EL (cell line): ENCODE results near the gene MRPS25.

Experiments
- DNase-seq: peaks from one replicate; pipeline ENCODE4 v3.0.0-alpha.2; 2016

Gene MRPS25

DNA sequence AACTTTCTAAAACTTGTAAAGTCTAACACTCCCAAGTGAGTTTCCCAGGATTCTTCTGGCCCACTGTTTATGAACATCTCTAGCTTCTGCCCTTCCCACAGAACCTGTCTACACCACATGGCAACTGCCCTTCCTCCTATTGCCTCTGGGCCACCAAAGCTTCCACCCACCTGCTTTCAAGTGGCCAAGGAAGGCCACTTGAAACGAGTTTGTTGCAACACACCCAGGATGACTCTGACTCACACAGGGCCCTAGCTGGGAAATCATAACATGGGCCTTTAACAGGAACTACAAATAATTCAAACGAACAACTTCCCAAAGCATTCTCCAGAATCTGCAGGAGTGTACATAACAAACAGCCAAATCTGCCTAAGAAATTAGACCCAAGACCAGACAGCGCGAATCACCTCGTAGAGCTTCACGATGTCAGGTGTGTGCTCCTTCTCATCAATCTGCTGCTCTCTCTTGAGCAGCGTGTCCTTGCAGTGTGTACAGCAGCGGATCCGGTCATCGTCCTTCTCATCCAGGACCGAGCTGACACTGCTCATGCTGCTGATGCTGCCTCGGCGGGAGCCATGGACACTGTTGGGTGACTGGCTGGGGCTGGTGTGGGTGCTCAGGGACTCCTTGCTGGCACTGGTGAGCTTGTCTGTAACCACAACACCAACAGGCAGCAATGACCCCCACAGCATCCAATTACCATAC, 17.0 kb upstream of the MRPS25 start:
- peak; percentile 16 for DNase-seq

DNA sequence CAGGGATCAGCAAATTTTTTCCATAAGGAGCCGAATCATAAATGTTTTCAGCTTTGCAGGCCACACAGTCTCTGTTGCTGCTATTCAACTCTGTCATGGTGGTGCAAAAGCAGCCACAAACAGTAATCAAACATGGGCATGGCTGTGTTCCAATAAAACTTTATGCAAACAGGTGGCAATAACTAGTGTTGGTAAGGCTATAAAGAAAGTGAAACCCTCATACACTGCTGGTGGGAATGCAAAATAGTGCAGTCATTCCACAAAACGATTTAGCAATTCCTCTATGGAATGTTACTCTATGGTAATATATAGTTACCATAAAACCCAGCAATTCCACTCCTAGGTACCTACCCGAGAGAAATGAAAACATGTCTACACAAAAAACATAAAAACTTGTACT, 14.0 kb upstream of the MRPS25 start:
- no peak for DNase-seq

DNA sequence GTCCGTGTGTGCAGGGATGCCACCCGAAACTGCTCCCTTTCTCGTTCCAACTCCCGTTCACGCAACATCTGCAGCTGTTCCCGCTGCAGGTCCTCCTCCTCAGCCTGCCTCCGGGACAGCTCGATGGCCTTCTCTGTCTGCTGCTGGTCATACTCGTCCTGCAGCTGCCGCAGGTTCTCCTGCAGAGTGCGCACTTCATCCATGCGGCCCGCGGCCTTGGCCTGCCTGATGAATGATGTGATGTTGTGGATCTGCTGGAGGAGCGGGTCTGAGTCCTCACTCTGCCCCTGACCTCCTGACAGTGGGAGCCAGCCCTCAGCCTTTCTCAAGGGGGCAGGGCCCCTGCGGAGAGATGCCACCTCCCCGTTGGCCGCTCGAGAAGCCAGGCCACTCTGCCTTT, 9.4 kb upstream of the MRPS25 start:
- no peak for DNase-seq

DNA sequence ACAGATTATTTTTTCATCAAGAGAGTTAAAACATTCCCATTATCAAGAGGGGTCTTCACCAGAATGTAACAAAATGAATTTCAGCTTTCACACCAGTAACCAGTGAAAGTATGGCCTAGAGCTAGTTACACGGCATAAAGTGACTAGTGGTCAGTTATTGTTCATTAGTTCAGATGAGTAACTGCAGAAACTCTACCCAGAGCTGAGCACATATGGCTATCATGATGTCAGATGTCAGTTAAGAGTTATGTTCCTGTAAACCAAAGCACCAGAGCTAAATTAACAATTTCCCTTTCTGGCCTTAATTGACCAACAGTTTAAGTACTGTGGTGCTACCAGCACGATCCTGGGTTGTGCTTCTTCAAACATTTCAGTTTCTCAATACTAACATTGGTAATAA, 6.6 kb upstream of the MRPS25 start:
- DNase-seq = no peak

DNA sequence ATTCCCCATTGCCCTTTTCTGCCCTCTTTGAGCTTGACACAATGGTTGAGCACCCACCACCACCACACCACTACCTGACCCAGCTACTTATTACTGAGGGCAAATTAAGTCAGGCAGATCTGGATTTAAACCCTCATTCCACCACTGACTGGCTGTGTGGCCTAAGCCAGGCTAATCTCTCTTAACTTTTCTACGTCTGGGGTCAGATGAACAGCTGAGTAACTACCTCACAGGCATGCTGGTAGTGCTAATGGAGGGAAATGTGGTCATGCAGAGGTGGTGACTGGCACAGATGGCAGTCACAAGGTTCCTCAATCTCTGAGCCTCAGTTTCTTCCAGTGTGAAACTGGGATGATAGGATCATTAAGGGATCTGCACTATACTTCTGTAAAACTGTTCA, 4.3 kb upstream of the MRPS25 start:
- DNase-seq = no peak

DNA sequence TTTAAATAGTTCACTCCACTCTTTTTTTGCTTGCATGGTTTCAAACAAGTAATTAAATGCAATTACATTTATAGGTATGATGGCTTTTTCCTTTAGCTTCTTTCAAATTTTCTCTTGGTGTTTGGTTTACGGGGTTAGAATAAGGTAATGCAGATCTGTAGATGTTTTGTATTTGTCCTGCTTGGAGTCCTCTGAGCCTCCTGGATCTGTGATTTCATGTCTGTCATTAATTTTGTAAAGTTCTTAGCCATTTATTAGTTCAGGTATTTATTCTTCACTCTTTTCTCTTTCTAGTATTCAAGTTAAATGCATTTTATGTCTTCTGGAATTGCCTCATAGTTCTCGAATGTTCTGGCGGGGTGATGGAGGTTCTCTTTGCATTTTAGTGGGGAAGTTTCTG, 1.4 kb upstream of the MRPS25 start:
- DNase-seq = no peak

DNA sequence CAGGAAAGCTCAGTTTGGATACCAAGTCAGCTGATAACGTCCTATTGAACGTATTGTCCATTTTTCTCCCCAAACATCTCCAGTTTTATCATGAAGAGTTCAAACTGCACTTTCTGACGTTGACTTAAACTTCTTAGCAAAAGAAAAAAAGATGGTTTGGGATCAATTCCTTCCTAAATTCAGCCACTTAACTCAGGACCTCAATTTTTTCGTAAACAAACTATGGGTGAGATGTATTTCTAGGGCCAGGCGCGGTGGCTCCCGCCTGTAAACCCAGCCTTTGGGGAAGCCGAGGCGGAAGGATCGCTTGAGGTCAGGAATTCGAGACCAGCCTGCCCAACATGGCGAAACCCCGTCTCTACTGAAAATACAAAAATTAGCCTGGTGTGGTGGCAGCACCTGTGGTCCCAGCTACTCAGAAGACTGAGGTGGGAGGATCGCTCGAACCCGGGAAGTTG, 464 bp upstream of the MRPS25 start:
- no peak for DNase-seq

DNA sequence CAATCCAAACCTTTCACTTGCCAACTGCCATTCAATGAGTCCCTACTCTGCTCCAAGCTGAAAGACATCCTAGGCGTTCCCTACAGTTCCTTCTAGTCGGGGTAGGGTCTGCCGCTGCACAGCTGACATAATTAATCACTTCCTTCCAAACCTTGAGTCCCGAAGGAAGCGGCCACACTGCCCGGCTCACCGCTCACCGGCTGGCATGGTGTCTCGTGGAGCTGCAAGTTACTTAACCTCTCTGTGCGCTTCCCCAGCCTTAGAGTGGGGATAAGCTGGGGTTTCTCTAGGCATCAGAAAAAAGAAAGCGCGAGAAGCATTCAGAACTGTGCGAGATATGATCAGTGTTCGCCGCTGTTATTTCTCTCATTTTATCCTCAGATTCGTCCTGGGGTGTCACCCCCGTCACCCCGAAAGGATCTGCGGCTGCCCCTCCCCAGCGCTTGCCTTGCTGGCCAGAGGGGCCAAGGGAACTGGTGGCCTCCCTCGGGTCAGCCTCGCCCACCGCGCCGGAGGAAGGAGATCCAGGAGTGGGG, 748 bp downstream of the MRPS25 start:
- DNase-seq = peak; percentile 41

DNA sequence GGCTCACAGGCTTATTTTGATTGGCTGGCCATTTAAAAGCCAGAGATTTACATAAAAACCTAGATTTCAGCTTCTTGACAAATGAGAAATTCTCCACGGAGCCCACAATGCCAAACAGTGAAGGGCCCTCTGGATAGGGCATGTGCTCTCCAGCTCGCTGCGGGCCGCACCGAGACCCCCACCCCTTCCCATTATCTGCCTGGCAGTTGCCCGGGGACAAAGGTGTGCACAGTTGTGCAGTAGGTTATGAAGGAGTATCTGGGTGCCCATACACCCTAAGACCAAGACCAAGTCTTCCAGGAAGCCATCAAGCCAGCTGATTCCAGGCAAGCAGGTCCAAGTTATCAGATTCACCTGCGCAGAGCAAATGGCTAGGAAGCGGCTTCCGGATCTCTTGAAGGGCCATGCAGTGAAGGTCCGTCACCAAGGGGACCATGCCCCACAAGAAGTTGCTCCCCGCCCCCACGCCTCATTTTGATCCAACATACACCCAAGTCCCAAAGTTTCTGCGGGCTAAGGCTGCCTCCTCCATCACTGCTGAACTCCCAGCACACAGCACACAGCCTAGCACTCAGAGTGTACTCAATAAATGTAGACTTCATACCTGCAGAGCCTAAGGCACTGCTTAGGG, 1.3 kb downstream of the MRPS25 start:
- DNase-seq = no peak

DNA sequence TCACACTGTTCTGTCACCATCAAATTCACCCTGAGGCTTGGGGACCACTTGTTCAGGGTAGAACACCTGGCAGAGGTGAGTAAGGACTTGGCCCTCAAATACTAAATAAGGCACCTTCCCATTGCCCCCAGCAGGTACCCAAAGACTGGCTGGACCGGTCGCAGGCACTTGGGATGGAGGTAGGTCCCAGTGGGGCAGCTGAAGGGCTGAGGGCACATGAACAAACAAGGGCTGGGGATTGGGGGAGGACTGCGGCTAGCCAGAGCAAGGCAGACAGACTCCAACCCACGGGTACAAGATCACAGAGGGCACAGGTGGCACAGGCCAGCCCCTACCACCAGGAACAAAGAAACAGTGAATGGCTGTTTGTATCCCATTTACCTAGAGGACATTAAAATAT, 1.9 kb downstream of the MRPS25 start:
- DNase-seq = no peak

DNA sequence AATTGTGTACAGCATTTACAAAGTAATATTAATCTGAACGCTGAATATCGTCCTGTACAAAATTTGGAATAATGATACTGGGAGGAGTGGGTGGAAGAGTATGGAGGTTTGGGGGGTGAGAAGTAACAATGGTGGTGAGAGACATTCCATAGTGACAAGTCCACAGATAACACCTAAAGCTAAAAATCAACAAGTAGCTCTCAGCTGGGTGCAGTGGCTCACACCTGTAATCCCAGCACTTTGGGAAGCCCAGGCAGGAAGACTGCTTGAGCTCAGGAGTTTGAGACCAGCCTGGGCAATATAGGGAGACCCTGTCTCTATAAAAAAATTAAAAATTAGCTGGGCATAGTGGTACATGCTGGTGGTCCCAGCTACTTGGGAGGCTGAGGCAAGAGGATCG, 5.1 kb downstream of the MRPS25 start:
- no peak for DNase-seq

DNA sequence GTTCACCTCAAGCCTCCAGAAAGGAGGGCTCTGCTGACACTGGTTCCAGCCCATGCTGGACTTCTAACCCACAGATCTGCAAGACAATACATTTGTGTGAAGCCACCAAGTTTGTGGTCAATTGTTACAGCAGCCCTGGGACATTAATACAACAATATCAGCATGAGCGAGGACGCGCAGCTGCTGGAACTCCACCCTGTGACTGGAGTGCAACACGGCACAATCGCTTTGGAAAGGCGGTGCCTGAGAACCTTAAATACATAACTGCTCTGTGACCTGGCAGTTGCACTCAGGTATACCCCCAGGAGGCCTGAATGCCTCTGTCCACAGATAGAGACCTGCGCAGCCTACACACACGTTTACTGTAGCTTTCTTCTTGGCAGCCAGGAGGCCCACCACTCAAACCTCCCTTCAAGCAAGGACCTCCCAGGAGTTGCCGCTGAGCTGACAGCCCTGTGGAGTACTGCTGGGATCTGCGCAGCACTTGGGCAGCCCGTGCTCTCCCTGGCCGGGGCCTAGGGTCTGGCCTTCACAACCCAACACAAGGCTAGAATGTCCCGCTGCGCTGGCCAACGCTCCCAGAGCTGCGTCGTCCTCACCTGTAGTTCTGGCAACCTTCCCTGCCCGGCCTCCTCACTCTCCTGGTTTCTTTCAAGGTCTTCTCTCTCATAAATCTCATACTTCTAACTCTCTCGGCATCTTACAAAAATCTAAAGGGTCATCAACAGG, 8.3 kb downstream of the MRPS25 start:
- no peak for DNase-seq

DNA sequence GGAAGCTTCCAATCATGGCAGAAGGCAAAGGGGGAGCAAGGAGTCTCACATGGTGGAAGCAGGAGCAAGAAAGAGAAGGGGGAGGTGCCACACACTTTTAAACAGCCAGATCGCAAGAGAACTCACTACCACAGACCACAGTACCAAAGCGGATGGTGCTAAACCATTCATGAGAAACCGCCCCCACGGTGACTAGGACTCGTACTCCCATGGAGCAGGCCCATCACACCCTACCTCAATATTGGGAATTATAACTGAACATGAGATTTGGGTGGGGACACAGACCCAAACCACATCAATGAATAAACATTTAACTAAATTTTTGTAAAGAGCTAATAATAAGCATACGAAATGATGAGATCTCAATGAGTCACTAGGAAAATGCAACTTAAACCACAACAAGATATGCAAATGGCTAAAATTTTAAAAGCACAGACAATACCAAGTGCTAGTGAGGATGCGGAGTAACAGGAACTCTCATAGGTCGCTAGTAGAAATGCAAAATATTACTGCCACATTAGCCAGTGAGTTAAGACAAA, 10.0 kb downstream of the MRPS25 start:
- DNase-seq = peak; percentile 8

DNA sequence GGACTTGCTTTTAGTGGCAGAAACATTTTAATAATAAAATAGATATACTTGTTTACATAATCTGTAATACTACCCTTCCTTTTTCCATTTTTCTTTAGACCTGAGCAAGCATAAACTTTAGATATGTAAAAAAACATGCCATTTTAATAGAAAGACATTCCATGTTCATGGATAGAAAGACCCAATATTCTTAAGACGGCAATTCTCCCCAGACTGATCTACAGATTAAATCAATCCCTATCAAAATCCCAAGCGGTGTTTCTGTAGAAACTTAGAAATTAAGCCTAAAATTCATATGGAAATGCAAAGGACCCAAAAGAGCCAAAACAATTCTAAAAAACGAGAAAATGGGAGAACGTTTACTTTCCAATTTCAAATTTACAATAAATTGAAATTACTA, 11.6 kb downstream of the MRPS25 start:
- no peak for DNase-seq

DNA sequence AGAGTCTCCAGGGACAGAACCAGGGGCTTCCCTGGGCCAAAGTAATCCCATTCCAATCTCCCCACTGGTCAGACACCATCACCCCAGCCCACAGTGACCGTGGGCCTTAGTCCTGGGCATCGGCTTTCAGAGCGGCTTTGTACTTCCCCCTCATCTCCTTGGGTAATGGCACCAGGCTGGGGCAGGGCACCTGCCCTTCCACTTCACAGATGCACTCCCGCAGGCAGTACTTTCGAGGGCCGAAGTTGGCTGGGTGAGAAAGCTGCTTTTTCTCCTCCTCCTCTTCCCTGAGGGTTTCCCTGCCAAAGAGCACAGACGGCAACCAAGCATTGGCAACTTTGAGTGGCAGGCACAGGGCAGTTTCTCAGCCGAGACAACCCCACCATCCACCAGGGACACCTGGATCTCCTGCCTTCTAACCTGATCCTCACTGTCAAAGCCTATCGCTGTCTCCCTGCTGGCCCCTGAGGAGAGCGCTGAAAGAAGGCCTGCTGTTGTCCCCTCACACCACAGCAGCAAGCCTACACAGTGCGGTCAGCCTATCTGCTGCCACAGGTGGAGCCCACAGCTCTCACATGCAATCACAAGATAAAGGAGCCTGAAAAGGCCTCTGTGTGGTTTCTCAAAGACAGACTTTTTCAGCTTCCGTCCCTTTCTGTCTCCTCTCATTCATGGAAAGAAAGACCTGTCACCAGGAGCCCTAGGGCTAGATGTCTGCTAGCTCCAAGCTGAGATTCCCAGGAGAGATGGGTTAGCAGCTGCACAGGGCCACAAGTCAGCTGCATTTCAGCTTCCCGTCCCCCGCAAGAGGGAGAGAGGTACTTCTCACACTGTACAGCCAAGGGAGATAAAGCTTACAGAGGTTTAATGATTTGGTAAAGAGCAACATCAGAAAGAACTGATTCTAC, 12.5 kb downstream of the MRPS25 start:
- DNase-seq = no peak

DNA sequence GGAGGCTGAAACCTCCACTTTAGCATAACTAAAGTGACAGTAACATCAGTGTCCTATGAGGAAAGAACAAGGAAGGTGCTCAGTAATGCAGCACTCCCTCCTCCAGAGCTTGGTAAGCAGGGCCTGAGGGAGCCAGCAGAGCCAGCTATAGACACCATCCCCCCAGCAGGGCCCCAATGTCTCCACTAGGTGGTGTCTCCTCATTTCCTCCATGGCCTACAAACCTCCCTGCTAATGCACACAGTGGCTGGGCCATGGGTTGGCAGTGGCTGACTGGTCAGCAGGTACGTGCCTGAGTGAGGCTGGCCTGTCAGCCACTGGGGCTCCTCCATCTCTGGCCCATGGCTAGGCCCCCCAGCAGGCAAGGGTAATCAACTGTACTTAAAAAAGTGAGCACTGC, 13.6 kb downstream of the MRPS25 start:
- peak; percentile 53 for DNase-seq

DNA sequence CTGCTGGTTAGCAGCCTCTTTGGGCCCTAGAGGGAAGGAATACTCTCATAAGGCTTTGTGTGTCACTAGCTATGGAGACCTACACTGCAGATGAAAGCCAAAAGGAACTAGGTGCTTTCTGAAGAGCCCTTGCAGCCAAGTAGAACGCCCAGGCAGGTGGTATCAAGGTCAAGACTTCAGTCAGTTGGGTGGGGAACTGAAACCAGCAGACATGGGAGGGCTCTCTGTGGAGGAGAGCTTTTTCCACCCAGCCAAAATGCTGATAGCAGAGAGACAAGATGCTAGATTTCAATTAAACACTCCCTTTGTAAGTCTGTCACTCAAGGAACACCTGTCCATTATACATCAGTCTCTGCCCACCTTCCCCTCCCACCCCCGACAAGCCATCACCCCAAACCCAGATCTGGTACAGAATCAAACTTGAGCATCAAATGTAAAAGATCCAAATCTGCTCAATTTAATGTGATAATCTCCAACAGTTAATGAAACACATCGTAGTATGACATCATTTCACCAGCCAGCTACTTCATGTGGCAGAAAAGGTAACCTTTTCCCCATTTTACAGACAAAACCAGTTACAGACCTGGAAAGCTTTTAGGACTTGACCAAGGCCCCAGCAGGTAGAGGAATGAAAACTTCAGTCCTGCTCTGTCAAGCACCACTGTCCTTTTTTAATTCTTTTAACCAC, 14.6 kb downstream of the MRPS25 start:
- DNase-seq = no peak

DNA sequence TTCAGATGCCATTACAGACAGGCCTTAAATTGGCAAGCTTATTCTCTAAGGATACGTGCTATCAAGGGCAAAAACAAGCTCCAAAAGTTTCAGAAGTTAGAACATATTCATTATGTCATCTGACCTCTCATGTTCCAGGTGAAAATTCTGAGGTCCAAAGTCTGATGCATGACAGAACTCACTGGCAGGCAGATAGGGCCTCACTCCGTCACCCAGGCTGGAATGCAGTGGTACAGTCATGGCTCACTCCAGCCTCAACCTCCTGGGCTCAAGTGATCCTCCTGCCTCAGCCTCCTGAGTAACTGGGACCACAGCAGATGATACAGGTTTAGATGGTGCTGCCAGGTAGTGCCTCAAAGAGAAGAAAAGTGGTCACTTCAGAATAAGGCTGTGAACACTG, 15.5 kb downstream of the MRPS25 start:
- no peak for DNase-seq

DNA sequence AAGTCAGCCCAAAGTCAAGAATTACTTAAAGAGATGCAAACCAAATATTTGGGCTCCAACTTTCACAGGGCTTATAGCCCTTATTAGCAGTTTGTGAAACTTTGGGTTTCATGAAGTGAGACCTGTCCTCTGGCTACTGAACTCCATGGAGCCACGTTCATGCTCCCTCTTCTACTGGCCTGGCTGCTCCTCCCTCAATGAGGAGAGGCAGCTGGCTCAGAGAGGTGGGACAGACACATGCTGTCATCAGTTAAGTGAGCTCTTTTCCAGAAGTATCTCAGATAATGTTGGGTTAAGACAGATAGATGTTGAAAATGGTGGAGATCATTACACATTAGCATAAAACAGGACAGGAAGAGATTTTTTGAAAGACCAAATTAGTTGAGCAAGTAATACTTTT, 19.4 kb downstream of the MRPS25 start:
- DNase-seq = no peak

DNA sequence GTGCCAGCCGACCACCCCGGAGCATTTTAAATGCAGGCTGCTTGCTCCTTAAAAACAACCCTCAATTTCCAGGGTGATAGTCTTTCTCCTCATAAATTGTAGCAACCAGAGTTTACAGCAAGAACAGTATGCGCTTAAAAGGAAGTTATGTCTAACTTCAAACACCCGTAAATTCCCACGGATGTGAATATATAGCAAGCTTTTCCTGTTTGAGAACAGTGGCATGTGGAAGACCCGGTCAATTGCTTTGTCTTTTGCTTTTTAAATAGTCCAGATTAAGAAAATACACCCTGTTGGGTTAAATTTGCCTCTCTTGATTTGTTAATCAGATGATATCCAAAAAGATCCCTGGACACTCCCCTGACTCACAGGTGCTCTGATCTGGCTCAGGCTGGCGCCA, 20.8 kb downstream of the MRPS25 start:
- DNase-seq = no peak

DNA sequence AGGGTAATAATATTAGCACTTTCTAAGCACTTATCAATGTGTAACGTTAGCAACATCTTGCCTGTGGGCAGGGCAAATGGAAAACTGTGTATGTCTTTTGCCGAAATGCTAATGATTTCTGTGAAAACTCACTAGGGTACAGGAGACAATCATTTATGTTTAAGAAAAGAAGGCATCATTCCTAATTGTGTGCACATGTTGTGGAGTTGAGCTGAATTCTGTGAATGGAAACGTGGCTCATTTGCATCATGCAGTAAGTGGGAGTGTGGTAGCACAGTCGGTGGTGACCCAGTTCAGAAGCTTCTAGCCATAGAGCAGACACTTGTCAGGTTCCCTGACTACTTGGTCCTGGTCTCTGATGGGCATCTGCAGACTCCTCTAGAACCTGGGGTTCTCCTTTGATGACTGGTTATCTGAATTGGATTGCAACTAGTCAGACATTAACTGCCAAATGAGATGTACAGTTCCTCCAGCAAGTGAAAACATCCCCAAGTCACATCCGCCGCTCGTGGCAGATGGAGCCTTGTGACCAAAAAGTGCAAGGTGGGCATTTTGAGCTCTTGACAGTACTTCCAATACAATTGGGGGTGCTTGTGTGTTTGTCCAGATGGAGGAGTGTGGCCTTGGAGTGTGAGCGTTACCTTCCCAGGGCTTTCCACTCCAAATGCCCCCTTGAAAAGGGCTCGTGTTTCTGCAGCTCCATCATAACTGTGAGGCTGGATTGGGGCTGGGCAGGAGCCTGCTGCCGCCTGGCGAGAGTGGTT, 21.5 kb downstream of the MRPS25 start:
- DNase-seq = no peak
